Peyer's patch (tissue), 4 donors: ENCODE data around the gene PARD3B. TPM values are rescaled to one million over a fixed set of nuclear protein-coding genes. Genes with fewer than 3 reads are reported as not detected.

Source experiments
- DNase-seq, 3 donors: peaks; one replicate each; pipeline ENCODE4 v3.0.0-alpha.2; 2017 to 2019
- H3K27ac ChIP-seq, 4 donors: fragments of 200-600 bp; sonication (generic); one replicate each; pipeline ENCODE4 v1.5.1; 2016 to 2019
- H3K27me3 ChIP-seq, 2 donors: fragments of 200-600 bp; sonication (generic); one replicate each; pipeline ENCODE4 v1.5.1; 2019
- H3K36me3 ChIP-seq, 3 donors: fragments of 200-600 bp; sonication (generic); one replicate each; pipeline ENCODE4 v1.5.1; 2016 to 2019
- H3K4me1 ChIP-seq, 4 donors: fragments of 200-600 bp; sonication (generic); one replicate each; pipeline ENCODE4 v1.5.1; 2016 to 2019
- H3K4me3 ChIP-seq, 4 donors: fragments of 200-600 bp; sonication (generic); 1 replicate in 3 of 4; 2 replicates in 1 of 4; pipeline ENCODE4 v1.5.1; 2016 to 2019; ENCODE audit warnings: mild to moderate bottlenecking in 1 of 4
- H3K9me3 ChIP-seq, 4 donors: fragments of 200-600 bp; sonication (generic); one replicate each; pipeline ENCODE4 v1.5.1; 2016 to 2019; ENCODE audit warnings: mild to moderate bottlenecking in 1 of 4
- CTCF ChIP-seq, 6 experiments: fragments of 450-650 bp in 4 of 6; fragments of 200-600 bp in 2 of 6; sonication (generic) in 1 of 6; IDR thresholded peaks; one replicate each; pipeline ENCODE4 v1.5.1; 2017 to 2019; ENCODE audit warnings: antibody characterized with exemption in 6 of 6, mild to moderate bottlenecking in 3 of 6, moderate library complexity in 1 of 6
- POLR2A ChIP-seq, 2 donors: fragments of 450-650 bp; IDR thresholded peaks; one replicate each; pipeline ENCODE4 v1.5.1; 2017; ENCODE audit warnings: antibody characterized with exemption in 2 of 2, mild to moderate bottlenecking in 2 of 2, moderate library complexity in 2 of 2
- total RNA-seq, 4 donors: library from RNA; depleted of rRNA; stranded (reverse); fragments of >200 nt; gene quantifications; one replicate each; pipeline ENCODE4 v1.1.0, GENCODE V29; 2016

The PARD3B gene
- total RNA-seq, 4 donors from 2014 or later = 19.6 to 52.0 (median 40.6) TPM

GRCh38 chr2:204947405-204947804, 402.1 kb downstream of the PARD3B start:
- H3K27me3 ChIP-seq = no peaks in the 10 kb centered on the region

GRCh38 chr2:204948024-204948763, 402.9 kb downstream of the PARD3B start:
- Histone ChIP-seq H3K4me3 (no peak overlapping the region), H3K4me1 (peaks cover 0 to 5% (median 0%) of the 10 kb centered on the region in 4 donors), H3K27me3 (no peaks in the 10 kb centered on the region), H3K9me3 (peaks cover 0 to 12% (median 0%) of the 10 kb centered on the region in 4 donors), H3K27ac (no peak overlapping the region), H3K36me3 (no peaks in the 10 kb centered on the region)
- TF ChIP-seq POLR2A (IDR thresholded peaks at IDR 0.05) (no peak), CTCF (IDR thresholded peaks at IDR 0.05) (no peak)
- no peak for DNase-seq

More at GRCh38 chr2:204947405-204947804, 402.1 kb downstream of the PARD3B start:
- no peak overlapping the region for H3K4me3 ChIP-seq
- DNase-seq = no peak
- H3K27ac ChIP-seq = no peak overlapping the region
- no peaks in the 10 kb centered on the region for H3K36me3 ChIP-seq
- TF ChIP-seq POLR2A (IDR thresholded peaks at IDR 0.05) (no peak), CTCF (IDR thresholded peaks at IDR 0.05) (no peak)
- H3K9me3 ChIP-seq = peaks cover 0 to 12% (median 0%) of the 10 kb centered on the region in 4 donors
- peaks cover 0 to 5% (median 0%) of the 10 kb centered on the region in 4 donors for H3K4me1 ChIP-seq

GRCh38 chr2:204948822-204949221, 403.5 kb downstream of the PARD3B start:
- Histone ChIP-seq H3K27ac (no peak overlapping the region), H3K4me1 (peaks cover 0 to 5% (median 0%) of the 10 kb centered on the region in 4 donors), H3K27me3 (no peaks in the 10 kb centered on the region), H3K4me3 (no peak overlapping the region), H3K36me3 (no peaks in the 10 kb centered on the region), H3K9me3 (peaks cover 0 to 12% (median 0%) of the 10 kb centered on the region in 4 donors)
- TF ChIP-seq CTCF (IDR thresholded peaks at IDR 0.05) = no peak
- no peak for TF ChIP-seq POLR2A (IDR thresholded peaks at IDR 0.05)
- no peak for DNase-seq

GRCh38 chr2:204950695-204951346, 405.5 kb downstream of the PARD3B start:
- H3K4me3 ChIP-seq = no peak overlapping the region
- peaks cover 0 to 5% (median 0%) of the 10 kb centered on the region in 4 donors for H3K4me1 ChIP-seq
- TF ChIP-seq POLR2A (IDR thresholded peaks at IDR 0.05) = no peak
- no peak for DNase-seq
- no peaks in the 10 kb centered on the region for H3K36me3 ChIP-seq
- no peaks in the 10 kb centered on the region for H3K27me3 ChIP-seq
- H3K27ac ChIP-seq = no peak overlapping the region
- no peaks in the 10 kb centered on the region for H3K9me3 ChIP-seq

GRCh38 chr2:204958371-204958770, 413.1 kb downstream of the PARD3B start:
- no peaks in the 10 kb centered on the region for H3K36me3 ChIP-seq
- DNase-seq = no peak
- H3K27me3 ChIP-seq = no peaks in the 10 kb centered on the region
- H3K4me3 ChIP-seq = no peak overlapping the region
- H3K9me3 ChIP-seq = no peaks in the 10 kb centered on the region
- H3K27ac ChIP-seq = no peak overlapping the region
- no peaks in the 10 kb centered on the region for H3K4me1 ChIP-seq
- TF ChIP-seq CTCF (IDR thresholded peaks at IDR 0.05) (no peak), POLR2A (IDR thresholded peaks at IDR 0.05) (no peak)

GRCh38 chr2:204964414-204964813, 419.1 kb downstream of the PARD3B start:
- no peak for DNase-seq
- Histone ChIP-seq H3K27me3 (no peaks in the 10 kb centered on the region), H3K27ac (no peak overlapping the region), H3K4me1 (no peaks in the 10 kb centered on the region), H3K36me3 (no peaks in the 10 kb centered on the region), H3K9me3 (no peaks in the 10 kb centered on the region), H3K4me3 (no peak overlapping the region)
- TF ChIP-seq CTCF (IDR thresholded peaks at IDR 0.05) (no peak), POLR2A (IDR thresholded peaks at IDR 0.05) (no peak)
